IMR-90 (cell line): ENCODE results near the gene E2F3. TPM values are rescaled to one million over a fixed set of nuclear protein-coding genes. Genes with fewer than 3 reads are reported as not detected.

ENCODE experiments used
- ATAC-seq: fragments of 200-7000 bp; cut with Tn5 transposase; 2 replicates; pipeline ENCODE4 v1.9.1; 2020; ENCODE audit warnings: low read depth, mild to moderate bottlenecking, moderate library complexity
- BruUV-seq: library from RNA; stranded (reverse); fragments of 400-500 nt; replicated peaks from 2 replicates; lab custom pipeline; 2021; lab: Mats Ljungman, UMichigan
- CTCF ChIA-PET: fragments of 300-600 bp; formaldehyde crosslinking; extraction: SDS; loops from one replicate; lab custom pipeline; 2021; ENCODE audit warnings: antibody characterized with exemption; lab: Yijun Ruan, JAX
- POLR2A ChIA-PET: fragments of 300-600 bp; sonication (Branson Sonifier 250); formaldehyde crosslinking; loops from one replicate; lab custom pipeline; 2022; ENCODE audit warnings: antibody characterized with exemption; ENCODE audit not compliant: unreplicated experiment; lab: Charles Lee
- DNase-seq: peaks from one replicate; pipeline ENCODE4 v3.0.0; 2013
- H2AFZ ChIP-seq: replicated peaks from 2 replicates; pipeline ENCODE3; 2013; ENCODE audit warnings: low read length, mild to moderate bottlenecking; ENCODE audit not compliant: poor library complexity
- H2AK5ac ChIP-seq: 2 replicates; pipeline ENCODE4 v1.6.1; 2013; ENCODE audit warnings: low read depth, low read length, inconsistent platforms
- H2AK9ac ChIP-seq: replicated peaks from 2 replicates; pipeline ENCODE3; 2013; ENCODE audit warnings: mild to moderate bottlenecking, low read depth, low read length, moderate library complexity; ENCODE audit not compliant: poor library complexity
- H2BK120ac ChIP-seq: 2 replicates; pipeline ENCODE4 v1.6.1; 2013; ENCODE audit warnings: low read depth, low read length, inconsistent platforms
- H2BK15ac ChIP-seq: 3 replicates; pipeline ENCODE4 v1.6.1; 2013; ENCODE audit warnings: low read depth, low read length, inconsistent platforms
- H2BK20ac ChIP-seq: 2 replicates; pipeline ENCODE4 v1.6.1; 2013; ENCODE audit warnings: low read depth, mild to moderate bottlenecking, inconsistent platforms, low read length, moderate library complexity
- H2BK5ac ChIP-seq: 2 replicates; pipeline ENCODE4 v1.6.1; 2013; ENCODE audit warnings: mild to moderate bottlenecking, low read depth, low read length, inconsistent platforms; ENCODE audit not compliant: poor library complexity, severe bottlenecking
- H3K14ac ChIP-seq: replicated peaks from 2 replicates; pipeline ENCODE4 v1.6.1; 2013; ENCODE audit warnings: low read depth, low read length, inconsistent platforms
- H3K18ac ChIP-seq: 2 replicates; pipeline ENCODE4 v1.6.1; 2013; ENCODE audit warnings: low read depth, low read length, control low read depth
- H3K23ac ChIP-seq: 2 replicates; pipeline ENCODE4 v1.6.1; 2013; ENCODE audit warnings: low read depth, low read length, inconsistent platforms
- H3K27ac ChIP-seq: 2 replicates; pipeline ENCODE4 v1.5.1; 2013; ENCODE audit warnings: mild to moderate bottlenecking, control low read depth, low read length; ENCODE audit not compliant: insufficient read depth
- H3K27me3 ChIP-seq: 2 replicates; pipeline ENCODE4 v1.6.1; 2013; ENCODE audit warnings: low read length; ENCODE audit not compliant: control insufficient read depth, insufficient read depth
- H3K36me3 ChIP-seq: 2 replicates; pipeline ENCODE4 v1.6.1; 2013; ENCODE audit warnings: low read length, mixed read lengths; ENCODE audit not compliant: control insufficient read depth, insufficient read depth
- H3K4ac ChIP-seq: 2 replicates; pipeline ENCODE4 v1.6.1; 2013; ENCODE audit warnings: low read depth, low read length, inconsistent platforms
- H3K4me1 ChIP-seq: 2 replicates; pipeline ENCODE4 v1.6.1; 2013; ENCODE audit warnings: low read length, mixed read lengths; ENCODE audit not compliant: control insufficient read depth, insufficient read depth
- H3K4me2 ChIP-seq: 2 replicates; pipeline ENCODE4 v1.6.1; 2013; ENCODE audit warnings: low read depth, mild to moderate bottlenecking, control low read depth, low read length, moderate library complexity
- H3K4me3 ChIP-seq: 2 replicates; pipeline ENCODE4 v1.5.1; 2013; ENCODE audit warnings: low read depth, mild to moderate bottlenecking, control low read depth, low read length, moderate library complexity; ENCODE audit not compliant: insufficient read depth
- H3K56ac ChIP-seq: 2 replicates; pipeline ENCODE4 v1.6.1; 2013; ENCODE audit warnings: low read length, inconsistent platforms; ENCODE audit not compliant: insufficient read depth; ENCODE audit errors: extremely low read depth
- H3K79me1 ChIP-seq, 2 experiments: 2 replicates each; pipeline ENCODE4 v1.6.1; 2013; ENCODE audit warnings: low read length in 2 of 2, inconsistent platforms in 1 of 2, low read depth in 1 of 2
- H3K9ac ChIP-seq: 2 replicates; pipeline ENCODE4 v1.6.1; 2013; ENCODE audit warnings: low read depth, low read length, control low read depth
- H3K9me1 ChIP-seq: 2 replicates; pipeline ENCODE4 v1.6.1; 2013; ENCODE audit warnings: low read length, inconsistent platforms; ENCODE audit not compliant: insufficient read depth
- H3K9me3 ChIP-seq: 2 replicates; pipeline ENCODE4 v1.6.1; 2013; ENCODE audit warnings: low read length; ENCODE audit not compliant: control insufficient read depth, insufficient read depth
- H4K20me1 ChIP-seq: 2 replicates; pipeline ENCODE4 v1.6.1; 2013; ENCODE audit warnings: low read length, inconsistent platforms; ENCODE audit not compliant: insufficient read depth
- H4K5ac ChIP-seq: 2 replicates; pipeline ENCODE4 v1.6.1; 2013; ENCODE audit warnings: mild to moderate bottlenecking, low read depth, low read length, control low read depth
- H4K8ac ChIP-seq, 2 experiments: 2 replicates each; pipeline ENCODE4 v1.6.1; 2013; ENCODE audit warnings: low read depth in 2 of 2, low read length in 2 of 2, control low read depth in 1 of 2, inconsistent platforms in 1 of 2
- H4K91ac ChIP-seq: 2 replicates; pipeline ENCODE4 v1.6.1; 2013; ENCODE audit warnings: low read depth, low read length, inconsistent platforms; ENCODE audit not compliant: insufficient read depth
- BHLHE40 ChIP-seq: fragments of 150-350 bp; IDR thresholded peaks from 2 replicates; pipeline ENCODE4 v1.6.1; 2016; ENCODE audit warnings: mild to moderate bottlenecking, low read depth, low read length
- MAFK ChIP-seq: IDR thresholded peaks from 2 replicates; pipeline ENCODE4 v1.6.1; 2012; ENCODE audit warnings: low read depth, low read length, improper control_type of control experiment
- NFE2L2 ChIP-seq: fragments of 150-350 bp; IDR thresholded peaks from 2 replicates; pipeline ENCODE4 v1.6.1; 2016; ENCODE audit warnings: low read depth, mild to moderate bottlenecking, low read length
- RAD21 ChIP-seq: IDR thresholded peaks from 2 replicates; pipeline ENCODE4 v1.6.1; 2012; ENCODE audit warnings: low read length, improper control_type of control experiment
- WGBS, 2 experiments: methylation state at CpG; one replicate each; pipeline versions ENCODE4 v1.1.5 to v1.1.7; 2013; ENCODE audit warnings: missing lambda C conversion rate in 2 of 2; ENCODE audit not compliant: insufficient read length in 1 of 2; ENCODE audit errors: extremely low coverage in 2 of 2; 5-methylcytosine and 5-hydroxymethylcytosine counted together
- dilution Hi-C: fragments of 300-500 bp; cut with HindIII; formaldehyde crosslinking; loops from one replicate; pipeline ENCODE4 v1.14.3; 2018; ENCODE audit warnings: low sequenced_read_pairs; ENCODE audit not compliant: unreplicated experiment
- in situ Hi-C: fragments of 300-500 bp; cut with MboI; formaldehyde crosslinking; loops from 3 replicates; pipeline ENCODE4 v1.14.3; 2019; ENCODE audit warnings: low sequenced_read_pairs, inconsistent platforms, mixed read lengths
- intact Hi-C: fragments of 100-400 bp; cut with micrococcal nuclease; formaldehyde crosslinking; loops from 2 replicates; pipeline ENCODE4 v1.10.0; 2022
- polyA plus RNA-seq, 3 experiments: library from polyadenylated mRNA; depleted of rRNA; stranded (reverse); fragments of >200 nt; gene quantifications; 2 replicates each; pipeline ENCODE4 v1.2.3, GENCODE V29; 2012; ENCODE audit warnings: low replicate concordance in 1 of 3
- total RNA-seq: library from RNA; depleted of rRNA; stranded (reverse); fragments of >200 nt; gene quantifications from 2 replicates; pipeline ENCODE4 v1.2.3, GENCODE V29; 2012
- TF ChIP-seq, protein P1 (sequence below): fragments of 150-350 bp; IDR thresholded peaks from 2 replicates; pipeline ENCODE4 v1.6.1; 2017; ENCODE audit warnings: mild to moderate bottlenecking, antibody characterized with exemption, low read length, low read depth
- TF ChIP-seq, protein P2 (sequence below): conservative IDR thresholded peaks from 2 replicates; pipeline ENCODE4 v1.5.1; 2012; ENCODE audit warnings: mild to moderate bottlenecking, low read depth, low read length, improper control_type of control experiment

E2F3 gene
- total and polyA plus RNA-seq, 2 of the 4 experiments (the other 2 are of a cell fraction): 2.3 to 8.2 TPM

DNA sequence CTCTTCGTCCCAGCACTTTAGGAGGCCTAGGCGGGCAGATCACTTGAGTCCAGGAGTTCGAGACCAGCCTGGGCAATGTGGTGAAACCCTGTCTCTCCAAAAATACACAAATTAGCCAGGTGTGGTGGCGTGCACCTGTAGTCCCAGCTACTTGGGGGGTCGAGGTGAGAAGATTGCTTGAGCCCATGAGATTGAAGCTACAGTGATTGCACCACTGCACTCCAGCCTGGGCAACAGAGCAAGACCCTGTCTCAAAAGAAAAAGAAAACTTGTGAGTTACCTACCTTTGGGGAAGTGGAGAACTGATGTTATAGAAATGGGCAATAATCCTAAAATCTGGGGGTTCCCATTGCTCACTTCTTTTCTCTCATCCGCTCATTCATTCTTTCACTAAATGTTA is 58.0 kb downstream of the E2F3 start:
- POLR2A ChIA-PET: no interaction called here
- 100% methylated on average over 4 of the region's 6 CpGs; no CpG with 5 or more reads in 1 of the 2 experiments for whole genome bisulfite sequencing, 2 experiments
- no TSS peak for BruUV-seq

More for the DNA sequence above, 58.0 kb downstream of the E2F3 start:
- Histone ChIP-seq H2AFZ (no peak overlapping the region), H2BK20ac (no peak overlapping the region), H3K4me2 (no peak overlapping the region), H3K4me3 (no peak overlapping the region), H3K27me3 (no peaks in the 10 kb centered on the region), H3K18ac (no peak overlapping the region), H3K27ac (no peak overlapping the region), H3K4ac (no peak overlapping the region), H3K14ac (no peak overlapping the region), H2AK9ac (no peak overlapping the region), H3K79me1 (peaks cover 38 to 67% of the 10 kb centered on the region in 2 experiments), H3K23ac (no peak overlapping the region), H3K4me1 (peaks cover 7% of the 10 kb centered on the region), H4K8ac (no peak overlapping the region), H3K56ac (no peak overlapping the region), H3K9me3 (no peaks in the 10 kb centered on the region), H3K36me3 (peaks cover 2% of the 10 kb centered on the region), H3K9me1 (peaks cover 9% of the 10 kb centered on the region; the same call in 1 of the 2 replicates), H4K91ac (no peak overlapping the region), H4K20me1 (peaks cover 46% of the 10 kb centered on the region), H2BK15ac (no peak overlapping the region), H2BK120ac (no peak overlapping the region), H2AK5ac (no peak overlapping the region), H3K9ac (no peak overlapping the region), H4K5ac (no peak overlapping the region), H2BK5ac (no peak overlapping the region)
- no peak for ATAC-seq
- in situ Hi-C loops (no loop called here), intact Hi-C loops (no loop called here), dilution Hi-C loops (no loop called here)
- no peak for DNase-seq
- CTCF ChIA-PET: interaction anchor here (1.2 kb wide), 1 partner anchor 55 kb away, joined by 3 read pairs; no protein-coding TSS in a partner anchor
- no peak for TF ChIP-seq MAFK
- no peak for TF ChIP-seq BHLHE40
- TF ChIP-seq, protein P1, sequence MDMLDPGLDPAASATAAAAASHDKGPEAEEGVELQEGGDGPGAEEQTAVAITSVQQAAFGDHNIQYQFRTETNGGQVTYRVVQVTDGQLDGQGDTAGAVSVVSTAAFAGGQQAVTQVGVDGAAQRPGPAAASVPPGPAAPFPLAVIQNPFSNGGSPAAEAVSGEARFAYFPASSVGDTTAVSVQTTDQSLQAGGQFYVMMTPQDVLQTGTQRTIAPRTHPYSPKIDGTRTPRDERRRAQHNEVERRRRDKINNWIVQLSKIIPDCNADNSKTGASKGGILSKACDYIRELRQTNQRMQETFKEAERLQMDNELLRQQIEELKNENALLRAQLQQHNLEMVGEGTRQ: no peak
- TF ChIP-seq, protein P2, sequence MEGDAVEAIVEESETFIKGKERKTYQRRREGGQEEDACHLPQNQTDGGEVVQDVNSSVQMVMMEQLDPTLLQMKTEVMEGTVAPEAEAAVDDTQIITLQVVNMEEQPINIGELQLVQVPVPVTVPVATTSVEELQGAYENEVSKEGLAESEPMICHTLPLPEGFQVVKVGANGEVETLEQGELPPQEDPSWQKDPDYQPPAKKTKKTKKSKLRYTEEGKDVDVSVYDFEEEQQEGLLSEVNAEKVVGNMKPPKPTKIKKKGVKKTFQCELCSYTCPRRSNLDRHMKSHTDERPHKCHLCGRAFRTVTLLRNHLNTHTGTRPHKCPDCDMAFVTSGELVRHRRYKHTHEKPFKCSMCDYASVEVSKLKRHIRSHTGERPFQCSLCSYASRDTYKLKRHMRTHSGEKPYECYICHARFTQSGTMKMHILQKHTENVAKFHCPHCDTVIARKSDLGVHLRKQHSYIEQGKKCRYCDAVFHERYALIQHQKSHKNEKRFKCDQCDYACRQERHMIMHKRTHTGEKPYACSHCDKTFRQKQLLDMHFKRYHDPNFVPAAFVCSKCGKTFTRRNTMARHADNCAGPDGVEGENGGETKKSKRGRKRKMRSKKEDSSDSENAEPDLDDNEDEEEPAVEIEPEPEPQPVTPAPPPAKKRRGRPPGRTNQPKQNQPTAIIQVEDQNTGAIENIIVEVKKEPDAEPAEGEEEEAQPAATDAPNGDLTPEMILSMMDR: no peak
- no peak for TF ChIP-seq NFE2L2
- TF ChIP-seq RAD21: no peak
